Bronchial smooth muscle cell (primary cell): Measurements from ENCODE around the gene NPIPB13. TPM values are rescaled to one million over a fixed set of nuclear protein-coding genes. Genes with fewer than 3 reads are reported as not detected.

Experiments
- total RNA-seq: library from RNA; depleted of rRNA; stranded (reverse); fragments of >200 nt; gene quantifications from 2 replicates; pipeline ENCODE4 v1.2.1, GENCODE V29; 2014

The NPIPB13 gene
- total RNA-seq: 1.1 and 1.7 TPM in 2 replicates

GRCh38 chr16:30248379-30248778 is at the start of gene NPIPB13:
TSS of gene NPIPB13 (minus strand) at chr16:30248479. CDS start at chr16:30245573, 2,906 bp downstream.

GRCh38 chr16:30199049-30199448 is 49.2 kb downstream of the NPIPB13 start, which contains the start of gene SULT1A3:
TSS of gene SULT1A3 (plus strand) at chr16:30199255. CDS start at chr16:30200729, 1,474 bp downstream.

Other genes starting within 250 kb of the NPIPB13 start
- gene DOC2A, start 237.5 kb downstream of the NPIPB13 start, total RNA-seq: 0.16 and 0.34 TPM in 2 replicates
- gene C16orf92, start 225.3 kb downstream of the NPIPB13 start, total RNA-seq: not detected in 2 replicates
- not detected in 2 replicates for gene TLCD3B, start 217.2 kb downstream of the NPIPB13 start, total RNA-seq
- gene ALDOA, start 182.7 kb downstream of the NPIPB13 start, total RNA-seq: 263 and 375 TPM in 2 replicates
- gene PPP4C, start 172.5 kb downstream of the NPIPB13 start, total RNA-seq: 151 and 167 TPM in 2 replicates
- 0.16 and 0.26 TPM in 2 replicates for gene TBX6, start 156.6 kb downstream of the NPIPB13 start, total RNA-seq
- 7.3 and 12.0 TPM in 2 replicates for gene YPEL3, start 152.3 kb downstream of the NPIPB13 start, total RNA-seq
- 0.95 and 3.2 TPM in 2 replicates for gene GDPD3, start 134.9 kb downstream of the NPIPB13 start, total RNA-seq
- 40.4 and 43.2 TPM in 2 replicates for gene MAPK3, start 125.3 kb downstream of the NPIPB13 start, total RNA-seq
- gene CORO1A, start 64.9 kb downstream of the NPIPB13 start, total RNA-seq: 0.60 and 0.79 TPM in 2 replicates
- 27.8 and 29.3 TPM in 2 replicates for gene BOLA2B, start 54.8 kb downstream of the NPIPB13 start, total RNA-seq
- gene SLX1A, start 54.6 kb downstream of the NPIPB13 start, total RNA-seq: 11.6 and 17.2 TPM in 2 replicates
- 1.3 and 1.7 TPM in 2 replicates for gene SULT1A3, start 49.2 kb downstream of the NPIPB13 start, total RNA-seq
- 31.2 and 40.7 TPM in 2 replicates for gene CD2BP2, start 106.8 kb upstream of the NPIPB13 start, total RNA-seq
- gene TBC1D10B, start 122.0 kb upstream of the NPIPB13 start, total RNA-seq: 21.3 and 25.2 TPM in 2 replicates
- gene MYL11, start 126.3 kb upstream of the NPIPB13 start, total RNA-seq: 0.95 TPM in 1 of 2 replicates, not detected in the other
- gene SEPTIN1, start 134.1 kb upstream of the NPIPB13 start, total RNA-seq: under 0.01 and 0.26 TPM in 2 replicates
- 3.1 and 4.4 TPM in 2 replicates for gene ZNF48, start 146.9 kb upstream of the NPIPB13 start, total RNA-seq
- 9.6 and 13.6 TPM in 2 replicates for gene ZNF771, start 159.1 kb upstream of the NPIPB13 start, total RNA-seq
- gene DCTPP1, start 181.6 kb upstream of the NPIPB13 start, total RNA-seq: 6.0 and 12.0 TPM in 2 replicates
- 11.8 and 14.5 TPM in 2 replicates for gene SEPHS2, start 197.4 kb upstream of the NPIPB13 start, total RNA-seq
- gene ITGAL, start 224.3 kb upstream of the NPIPB13 start, total RNA-seq: not detected in 2 replicates